CD14-positive monocyte (primary cell): Measurements from ENCODE around the gene TTLL7. TPM values are rescaled to one million over a fixed set of nuclear protein-coding genes. Genes with fewer than 3 reads are reported as not detected.

ENCODE experiments used
- DNase-seq, 3 donors: peaks; one replicate each; pipeline ENCODE4 v3.0.0-alpha.2; 2011 to 2022
- H2AFZ ChIP-seq: 2 replicates; pipeline ENCODE4 v1.6.0; 2012; ENCODE audit warnings: mild to moderate bottlenecking, low read depth, low read length, inconsistent platforms; ENCODE audit not compliant: insufficient read depth, poor library complexity, severe bottlenecking
- H3K27ac ChIP-seq, 2 donors: 1 replicate in 1 of 2; 2 replicates in 1 of 2; pipeline ENCODE4 v1.5.1; 2012 to 2013; ENCODE audit warnings: low read length in 2 of 2, control low read depth in 1 of 2, inconsistent platforms in 1 of 2, low read depth in 1 of 2, mild to moderate bottlenecking in 1 of 2
- H3K27me3 ChIP-seq, 2 donors: one replicate each; pipeline versions ENCODE4 v1.6.0 to v1.6.1; 2011 to 2013; ENCODE audit warnings: low read length in 2 of 2; ENCODE audit not compliant: control insufficient read depth in 2 of 2, insufficient read depth in 2 of 2
- H3K36me3 ChIP-seq, 2 donors: replicated peaks in 1 of 2; 1 replicate in 1 of 2; 2 replicates in 1 of 2; pipeline versions ENCODE4 v1.5.1 to v1.6.1; 2012 to 2013; ENCODE audit warnings: low read length in 2 of 2, control low read depth in 1 of 2, inconsistent platforms in 1 of 2, mild to moderate bottlenecking in 1 of 2; ENCODE audit not compliant: insufficient read depth in 2 of 2, control insufficient read depth in 1 of 2
- H3K4me1 ChIP-seq, 2 donors: 1 replicate in 1 of 2; 2 replicates in 1 of 2; pipeline versions ENCODE4 v1.5.1 to v1.6.1; 2012 to 2013; ENCODE audit warnings: low read length in 2 of 2, control low read depth in 1 of 2, inconsistent platforms in 1 of 2, mild to moderate bottlenecking in 1 of 2, moderate library complexity in 1 of 2; ENCODE audit not compliant: insufficient read depth in 2 of 2, control insufficient read depth in 1 of 2
- H3K4me2 ChIP-seq: replicated peaks from 2 replicates; pipeline ENCODE3; 2012; ENCODE audit warnings: low read length, moderate library complexity, mild to moderate bottlenecking; ENCODE audit not compliant: poor library complexity, severe bottlenecking; ENCODE audit errors: extremely low read depth
- H3K4me3 ChIP-seq, 3 experiments: fragments of 200-600 bp in 1 of 3; sonication (generic) in 1 of 3; replicated peaks in 1 of 3; 1 replicate in 2 of 3; 2 replicates in 1 of 3; pipeline ENCODE4 v1.5.1; 2011 to 2013; ENCODE audit warnings: low read length in 3 of 3, mild to moderate bottlenecking in 3 of 3, control low read depth in 2 of 3, low read depth in 2 of 3, inconsistent platforms in 1 of 3, moderate library complexity in 1 of 3
- H3K79me2 ChIP-seq: 2 replicates; pipeline ENCODE4 v1.6.0; 2012; ENCODE audit warnings: mild to moderate bottlenecking, control low read depth, inconsistent platforms, low read length, moderate library complexity; ENCODE audit not compliant: insufficient read depth
- H3K9ac ChIP-seq: 2 replicates; pipeline ENCODE4 v1.6.0; 2017; ENCODE audit warnings: low read length, mild to moderate bottlenecking; ENCODE audit not compliant: insufficient read depth, poor library complexity, severe bottlenecking
- H3K9me3 ChIP-seq, 2 donors: replicated peaks in 1 of 2; 1 replicate in 1 of 2; 2 replicates in 1 of 2; pipeline versions ENCODE4 v1.5.1 to v1.6.1; 2012 to 2013; ENCODE audit warnings: low read length in 2 of 2, control low read depth in 1 of 2; ENCODE audit not compliant: control insufficient read depth in 1 of 2, insufficient read depth in 1 of 2
- H4K20me1 ChIP-seq: 2 replicates; pipeline ENCODE4 v1.6.0; 2012; ENCODE audit warnings: mild to moderate bottlenecking, low read length, control low read depth, moderate library complexity; ENCODE audit not compliant: insufficient read depth
- H3K27ac Mint-ChIP-seq, 7 donors: one replicate each; pipeline ENCODE4 v1.8.0; 2020; ENCODE audit warnings: mild to moderate bottlenecking in 7 of 7, mixed read lengths in 7 of 7, moderate library complexity in 6 of 7, inconsistent platforms in 2 of 7
- H3K27me3 Mint-ChIP-seq, 3 donors: one replicate each; pipeline ENCODE4 v1.8.0; 2021 to 2022; ENCODE audit warnings: low read depth in 3 of 3, mild to moderate bottlenecking in 3 of 3, mixed read lengths in 3 of 3, moderate library complexity in 3 of 3, inconsistent platforms in 1 of 3
- H3K36me3 Mint-ChIP-seq, 2 donors: one replicate each; pipeline ENCODE4 v1.8.0; 2020; ENCODE audit warnings: mixed read lengths in 2 of 2, inconsistent platforms in 1 of 2, mild to moderate bottlenecking in 1 of 2
- H3K4me1 Mint-ChIP-seq: one replicate; pipeline ENCODE4 v1.8.0; 2020; ENCODE audit warnings: mild to moderate bottlenecking, mixed read lengths
- H3K4me3 Mint-ChIP-seq, 2 donors: one replicate each; pipeline ENCODE4 v1.8.0; 2020; ENCODE audit warnings: mild to moderate bottlenecking in 2 of 2, mixed read lengths in 2 of 2, moderate library complexity in 1 of 2
- H3K9me3 Mint-ChIP-seq, 7 donors: one replicate each; pipeline ENCODE4 v1.8.0; 2020 to 2022; ENCODE audit warnings: mixed read lengths in 7 of 7, mild to moderate bottlenecking in 6 of 7, moderate library complexity in 6 of 7, inconsistent platforms in 2 of 7
- CTCF ChIP-seq: fragments of 200-600 bp; IDR thresholded peaks from one replicate; pipeline ENCODE4 v1.8.0; 2022; ENCODE audit warnings: antibody characterized with exemption, mild to moderate bottlenecking
- WGBS: methylation state at CpG from one replicate; pipeline ENCODE4 v1.1.5; 2013; ENCODE audit warnings: missing lambda C conversion rate; ENCODE audit not compliant: insufficient coverage; 5-methylcytosine and 5-hydroxymethylcytosine counted together
- intact Hi-C, 2 donors: fragments of 100-400 bp; cut with micrococcal nuclease; formaldehyde crosslinking; loops; one replicate each; pipeline versions ENCODE4 v1.15.0 to v1.15.1; 2023
- polyA plus RNA-seq, 3 donors: library from polyadenylated mRNA; depleted of rRNA in 1 of 3; unstranded in 2 of 3; stranded (reverse) in 1 of 3; fragments of 300-500 nt in 2 of 3; fragments of >200 nt in 1 of 3; fragmentation: Illumina TruSeq in 2 of 3; gene quantifications; 1 replicate in 2 of 3; 2 replicates in 1 of 3; pipeline ENCODE4 v1.2.3, GENCODE V29; 2012 to 2021

Gene TTLL7
- polyA plus RNA-seq, 3 donors: 0.12 to 0.69 TPM; not detected in 1

GRCh38 chr1:83815330-83815729 is 183.6 kb downstream of the TTLL7 start:
- no CpG with 5 or more reads among the region's 1 CpG for WGBS
- Mint-ChIP-seq H3K36me3 (peaks cover 0 to 2% of the 10 kb centered on the region in 2 donors), H3K4me1 (peaks cover 19% of the 10 kb centered on the region), H3K27me3 (peaks cover 0 to 3% (median 0%) of the 10 kb centered on the region in 3 donors), H3K27ac (peak overlapping the region in 2 of 7 donors; percentile 11 to 38), H3K4me3 (no peak overlapping the region), H3K9me3 (peaks cover 0 to 16% (median 6%) of the 10 kb centered on the region in 7 donors)
- TF ChIP-seq CTCF: no peak
- H3K27ac ChIP-seq: no peak overlapping the region
- H3K4me3 ChIP-seq: no peak overlapping the region
- no peak overlapping the region for H3K9ac ChIP-seq
- H3K27me3 ChIP-seq: no peaks in the 10 kb centered on the region
- no peak for DNase-seq
- H2AFZ ChIP-seq: no peak overlapping the region
- H3K36me3 ChIP-seq: no peaks in the 10 kb centered on the region
- peaks cover 0 to 9% of the 10 kb centered on the region in 2 donors for H3K9me3 ChIP-seq
- H3K4me1 ChIP-seq: peaks cover 22% of the 10 kb centered on the region in 2 donors
- no peaks in the 10 kb centered on the region for H3K79me2 ChIP-seq
- no peaks in the 10 kb centered on the region for H4K20me1 ChIP-seq
- intact Hi-C loops: no loop called here
- no peak overlapping the region for H3K4me2 ChIP-seq

Other genes with a start within 250 kb of the TTLL7 start
- gene PRKACB, start 145.1 kb upstream of the TTLL7 start, polyA plus RNA-seq: 10 to 100 TPM in 2 of 3 donors, 1 to 10 TPM in 1; 2.5 to 14.5 (median 13.8) TPM